Neuronal stem cell (in vitro differentiated cells): ENCODE measurements around the gene GOLT1A.

ENCODE experiments used
- DNase-seq: peaks from one replicate; pipeline ENCODE4 v3.0.0-alpha.2; 2013; ENCODE audit warnings: low spot score
- H2AFZ ChIP-seq: one replicate; pipeline ENCODE4 v1.6.1; 2013; ENCODE audit warnings: mild to moderate bottlenecking, low read length, inconsistent platforms
- H2AK5ac ChIP-seq: 2 replicates; pipeline ENCODE4 v1.6.1; 2013; ENCODE audit warnings: low read depth, mild to moderate bottlenecking, inconsistent platforms, low read length, moderate library complexity, mixed read lengths
- H2BK120ac ChIP-seq: 2 replicates; pipeline ENCODE4 v1.6.1; 2013; ENCODE audit warnings: low read depth, mild to moderate bottlenecking, inconsistent platforms, low read length, moderate library complexity, mixed read lengths
- H2BK12ac ChIP-seq: one replicate; pipeline ENCODE4 v1.6.1; 2013; ENCODE audit warnings: low read length, inconsistent platforms
- H2BK15ac ChIP-seq: 2 replicates; pipeline ENCODE4 v1.6.1; 2013; ENCODE audit warnings: mild to moderate bottlenecking, low read length, inconsistent platforms, mixed read lengths
- H2BK5ac ChIP-seq: one replicate; pipeline ENCODE4 v1.6.1; 2013; ENCODE audit warnings: inconsistent platforms, mild to moderate bottlenecking, low read length, moderate library complexity
- H3K14ac ChIP-seq: one replicate; pipeline ENCODE4 v1.6.1; 2013; ENCODE audit warnings: low read length, inconsistent platforms
- H3K18ac ChIP-seq: 2 replicates; pipeline ENCODE4 v1.6.1; 2013; ENCODE audit warnings: low read length, inconsistent platforms
- H3K23ac ChIP-seq: 2 replicates; pipeline ENCODE4 v1.6.1; 2013; ENCODE audit warnings: low read depth, mild to moderate bottlenecking, mixed read lengths, low read length, inconsistent platforms; ENCODE audit not compliant: poor library complexity
- H3K27ac ChIP-seq: replicated peaks from 3 replicates; pipeline ENCODE4 v1.5.1; 2013; ENCODE audit warnings: low read length, inconsistent platforms
- H3K27me3 ChIP-seq, 3 experiments: 2 replicates each; pipeline ENCODE4 v1.6.1; 2013; ENCODE audit warnings: low read length in 3 of 3, mild to moderate bottlenecking in 2 of 3, inconsistent platforms in 1 of 3, low read depth in 1 of 3, mixed read lengths in 1 of 3, moderate library complexity in 1 of 3; ENCODE audit not compliant: control insufficient read depth in 3 of 3, insufficient read depth in 3 of 3
- H3K36me3 ChIP-seq, 2 donors: replicated peaks in 1 of 2; 2 replicates each; pipeline ENCODE4 v1.6.1; 2013; ENCODE audit warnings: low read length in 2 of 2; ENCODE audit not compliant: control insufficient read depth in 2 of 2, insufficient read depth in 2 of 2
- H3K4ac ChIP-seq: 2 replicates; pipeline ENCODE4 v1.6.1; 2013; ENCODE audit warnings: inconsistent platforms, mild to moderate bottlenecking, low read length, moderate library complexity
- H3K4me1 ChIP-seq, 2 donors: 1 replicate in 1 of 2; 2 replicates in 1 of 2; pipeline ENCODE4 v1.6.1; 2013; ENCODE audit warnings: low read length in 2 of 2, low read depth in 1 of 2; ENCODE audit not compliant: control insufficient read depth in 2 of 2, insufficient read depth in 1 of 2
- H3K4me2 ChIP-seq: one replicate; pipeline ENCODE4 v1.6.1; 2013; ENCODE audit warnings: mild to moderate bottlenecking, low read length, inconsistent platforms; ENCODE audit not compliant: insufficient read depth, poor library complexity, severe bottlenecking
- H3K4me3 ChIP-seq, 2 donors: 2 replicates each; pipeline ENCODE4 v1.5.1; 2013; ENCODE audit warnings: low read length in 2 of 2, mild to moderate bottlenecking in 2 of 2, inconsistent platforms in 1 of 2, moderate library complexity in 1 of 2
- H3K79me1 ChIP-seq: one replicate; pipeline ENCODE4 v1.6.1; 2013; ENCODE audit warnings: low read depth, mild to moderate bottlenecking, inconsistent platforms, low read length, moderate library complexity
- H3K9ac ChIP-seq: one replicate; pipeline ENCODE4 v1.6.1; 2013; ENCODE audit warnings: mild to moderate bottlenecking, low read depth, low read length, inconsistent platforms; ENCODE audit not compliant: poor library complexity
- H3K9me3 ChIP-seq, 2 donors: replicated peaks in 1 of 2; 2 replicates each; pipeline versions ENCODE3 to v1.6.1; 2013; ENCODE audit warnings: low read length in 2 of 2, mild to moderate bottlenecking in 2 of 2, inconsistent platforms in 1 of 2, low read depth in 1 of 2, mixed read lengths in 1 of 2, moderate library complexity in 1 of 2; ENCODE audit not compliant: control insufficient read depth in 2 of 2, insufficient read depth in 1 of 2
- H4K8ac ChIP-seq: one replicate; pipeline ENCODE4 v1.6.1; 2013; ENCODE audit warnings: low read depth, mild to moderate bottlenecking, inconsistent platforms, low read length, moderate library complexity
- H4K91ac ChIP-seq: one replicate; pipeline ENCODE4 v1.6.1; 2013; ENCODE audit warnings: low read length, low read depth, mild to moderate bottlenecking, inconsistent platforms; ENCODE audit not compliant: poor library complexity
- WGBS, 2 donors: extraction: QIAGEN DNeasy Blood & Tissue Kit; methylation state at CpG; one replicate each; pipeline ENCODE4 v1.1.7; 2013; ENCODE audit warnings: missing lambda C conversion rate in 2 of 2, mixed read lengths in 1 of 2; ENCODE audit not compliant: insufficient read length in 2 of 2, insufficient replicate concordance in 1 of 2; ENCODE audit errors: extremely low coverage in 2 of 2; 5-methylcytosine and 5-hydroxymethylcytosine counted together

GOLT1A gene

GRCh38 chr1:204222764-204223055, 8.9 kb upstream of the GOLT1A start:
- Histone ChIP-seq H3K79me1 (no peaks in the 10 kb centered on the region), H3K9ac (no peak overlapping the region), H3K27me3 (no peaks in the 10 kb centered on the region), H3K36me3 (peaks cover 0 to 23% of the 10 kb centered on the region in 2 donors), H3K9me3 (no peaks in the 10 kb centered on the region), H3K4me2 (no peak overlapping the region), H4K91ac (no peak overlapping the region), H3K4me3 (no peak overlapping the region), H3K18ac (no peak overlapping the region), H2AFZ (no peak overlapping the region), H3K4ac (no peak overlapping the region), H2BK120ac (no peak overlapping the region), H3K4me1 (peaks cover 0 to 2% of the 10 kb centered on the region in 2 donors), H3K27ac (no peak overlapping the region), H3K23ac (no peak overlapping the region), H2AK5ac (no peak overlapping the region), H2BK15ac (no peak overlapping the region), H4K8ac (no peak overlapping the region), H2BK5ac (no peak overlapping the region), H3K14ac (no peak overlapping the region), H2BK12ac (no peak overlapping the region)
- WGBS, 2 donors: no CpG with 5 or more reads among the region's 3 CpGs
- DNase-seq: no peak

GRCh38 chr1:204222006-204222763, 8.4 kb upstream of the GOLT1A start:
- H3K36me3 ChIP-seq: peaks cover 0 to 19% of the 10 kb centered on the region in 2 donors
- H2BK15ac ChIP-seq: no peak overlapping the region
- H3K27me3 ChIP-seq: no peaks in the 10 kb centered on the region
- no peak overlapping the region for H3K18ac ChIP-seq
- no peak overlapping the region for H4K91ac ChIP-seq
- H3K9ac ChIP-seq: no peak overlapping the region
- no peak overlapping the region for H4K8ac ChIP-seq
- DNase-seq: no peak
- peaks cover 0 to 2% of the 10 kb centered on the region in 2 donors for H3K4me1 ChIP-seq
- no peaks in the 10 kb centered on the region for H3K79me1 ChIP-seq
- no peak overlapping the region for H2AK5ac ChIP-seq
- no peaks in the 10 kb centered on the region for H3K9me3 ChIP-seq
- H3K27ac ChIP-seq: no peak overlapping the region
- no peak overlapping the region for H2AFZ ChIP-seq
- H2BK120ac ChIP-seq: no peak overlapping the region
- H3K4me3 ChIP-seq: no peak overlapping the region
- no peak overlapping the region for H2BK12ac ChIP-seq
- no CpG with 5 or more reads among the region's 8 CpGs for WGBS, 2 donors
- no peak overlapping the region for H2BK5ac ChIP-seq
- no peak overlapping the region for H3K14ac ChIP-seq
- peak overlapping the region; percentile 28 for H3K23ac ChIP-seq
- H3K4ac ChIP-seq: no peak overlapping the region
- no peak overlapping the region for H3K4me2 ChIP-seq

DNA sequence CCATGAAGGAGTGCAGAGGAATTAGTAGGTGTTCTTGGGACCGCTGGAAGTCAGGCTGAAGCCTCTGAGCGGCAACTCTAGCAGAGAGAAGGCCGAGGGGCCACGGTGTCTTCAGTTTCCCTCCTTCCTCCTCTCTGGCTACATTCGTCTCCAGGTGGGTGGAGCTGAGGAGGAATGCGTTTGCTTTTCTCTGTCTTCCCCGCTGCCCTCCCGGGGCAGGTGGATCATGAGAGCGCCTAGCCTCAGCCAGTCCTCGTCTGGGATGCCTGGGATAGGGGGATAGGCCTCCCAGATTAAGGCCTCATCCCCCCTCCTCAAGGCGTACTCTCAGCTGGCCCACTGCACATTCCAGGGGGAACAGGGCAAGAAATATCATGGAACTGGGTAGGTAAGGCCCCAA, 7.5 kb upstream of the GOLT1A start:
- DNase-seq: no peak
- H3K9ac ChIP-seq: no peak overlapping the region
- H3K4me2 ChIP-seq: no peak overlapping the region
- H2BK12ac ChIP-seq: no peak overlapping the region
- H2BK15ac ChIP-seq: no peak overlapping the region
- H3K4ac ChIP-seq: no peak overlapping the region
- no peak overlapping the region for H4K8ac ChIP-seq
- H3K27me3 ChIP-seq: no peaks in the 10 kb centered on the region
- no peak overlapping the region for H3K14ac ChIP-seq
- H2BK5ac ChIP-seq: no peak overlapping the region
- H2AK5ac ChIP-seq: no peak overlapping the region
- no peaks in the 10 kb centered on the region for H3K79me1 ChIP-seq
- H3K27ac ChIP-seq: no peak overlapping the region
- no peak overlapping the region for H2AFZ ChIP-seq
- H2BK120ac ChIP-seq: no peak overlapping the region
- H3K23ac ChIP-seq: no peak overlapping the region
- no peak overlapping the region for H3K18ac ChIP-seq
- H3K4me3 ChIP-seq: no peak overlapping the region
- no CpG with 5 or more reads among the region's 11 CpGs for WGBS, 2 donors
- no peak overlapping the region for H4K91ac ChIP-seq
- H3K9me3 ChIP-seq: no peaks in the 10 kb centered on the region
- peaks cover 0 to 19% of the 10 kb centered on the region in 2 donors for H3K36me3 ChIP-seq
- peaks cover 0 to 2% of the 10 kb centered on the region in 2 donors for H3K4me1 ChIP-seq

GRCh38 chr1:204219971-204220616, 6.3 kb upstream of the GOLT1A start:
- Histone ChIP-seq H4K8ac (no peak overlapping the region), H3K23ac (no peak overlapping the region), H2BK15ac (no peak overlapping the region), H3K27ac (no peak overlapping the region), H2AFZ (no peak overlapping the region), H3K4me3 (no peak overlapping the region), H2BK12ac (peak overlapping the region; percentile 30), H3K4me2 (no peak overlapping the region), H2BK5ac (no peak overlapping the region), H3K18ac (no peak overlapping the region), H2BK120ac (no peak overlapping the region), H2AK5ac (no peak overlapping the region), H3K9me3 (no peaks in the 10 kb centered on the region), H3K27me3 (no peaks in the 10 kb centered on the region), H3K9ac (no peak overlapping the region), H3K4ac (no peak overlapping the region), H3K79me1 (no peaks in the 10 kb centered on the region), H3K4me1 (peaks cover 0 to 2% of the 10 kb centered on the region in 2 donors), H3K36me3 (peaks cover 0 to 19% of the 10 kb centered on the region in 2 donors), H4K91ac (no peak overlapping the region), H3K14ac (no peak overlapping the region)
- WGBS, 2 donors: no CpG with 5 or more reads among the region's 10 CpGs
- DNase-seq: no peak
